CD4-positive, alpha-beta memory T cell (primary cell): ENCODE measurements around the gene TSPAN2. TPM values are rescaled to one million over a fixed set of nuclear protein-coding genes. Genes with fewer than 3 reads are reported as not detected.

ENCODE experiments used
- CTCF ChIA-PET: fragments of 350-600 bp; sonication (Branson Sonifier 250); formaldehyde crosslinking; loops from one replicate; lab custom pipeline; 2021; ENCODE audit warnings: inconsistent platforms; ENCODE audit not compliant: partially characterized antibody; lab: Charles Lee
- POLR2A ChIA-PET: fragments of 350-600 bp; sonication (Branson Sonifier 250); formaldehyde crosslinking; loops from one replicate; lab custom pipeline; 2021; ENCODE audit not compliant: partially characterized antibody; lab: Charles Lee
- DNase-seq, 5 donors: peaks; one replicate each; pipeline versions ENCODE4 v3.0.0 to v3.0.0-alpha.2; 2020 to 2022; ENCODE audit warnings: mixed read lengths in 1 of 5
- H3K27ac ChIP-seq: one replicate; pipeline ENCODE4 v1.7.0; 2013; ENCODE audit warnings: low read depth, low read length
- H3K27me3 ChIP-seq: 2 replicates; pipeline ENCODE4 v1.7.0; 2013; ENCODE audit warnings: mild to moderate bottlenecking, low read length, moderate library complexity; ENCODE audit not compliant: insufficient read depth
- H3K36me3 ChIP-seq: 2 replicates; pipeline ENCODE4 v1.7.0; 2013; ENCODE audit warnings: mild to moderate bottlenecking, low read length, moderate library complexity; ENCODE audit not compliant: insufficient read depth
- H3K4me1 ChIP-seq: 2 replicates; pipeline ENCODE4 v1.7.0; 2013; ENCODE audit warnings: mild to moderate bottlenecking, low read length, moderate library complexity; ENCODE audit not compliant: insufficient read depth
- H3K4me3 ChIP-seq, 2 donors: one replicate each; pipeline ENCODE4 v1.7.0; 2013; ENCODE audit warnings: low read length in 2 of 2, mild to moderate bottlenecking in 1 of 2
- H3K9me3 ChIP-seq, 2 donors: one replicate each; pipeline ENCODE4 v1.7.0; 2013; ENCODE audit warnings: low read length in 2 of 2, control low read depth in 1 of 2; ENCODE audit not compliant: control insufficient read depth in 1 of 2
- H3K27ac Mint-ChIP-seq, 7 donors: one replicate each; pipeline ENCODE4 v1.8.0; 2020 to 2021; ENCODE audit warnings: mixed read lengths in 7 of 7, mild to moderate bottlenecking in 6 of 7, inconsistent platforms in 3 of 7, moderate library complexity in 3 of 7
- H3K27me3 Mint-ChIP-seq, 2 donors: one replicate each; pipeline ENCODE4 v1.8.0; 2020 to 2021; ENCODE audit warnings: mixed read lengths in 2 of 2
- H3K36me3 Mint-ChIP-seq, 2 donors: one replicate each; pipeline ENCODE4 v1.8.0; 2020 to 2021; ENCODE audit warnings: mixed read lengths in 2 of 2, inconsistent platforms in 1 of 2, mild to moderate bottlenecking in 1 of 2
- H3K4me1 Mint-ChIP-seq, 4 donors: one replicate each; pipeline ENCODE4 v1.8.0; 2020 to 2021; ENCODE audit warnings: mixed read lengths in 4 of 4, mild to moderate bottlenecking in 1 of 4
- H3K4me3 Mint-ChIP-seq, 8 donors: one replicate each; pipeline ENCODE4 v1.8.0; 2020 to 2021; ENCODE audit warnings: mixed read lengths in 8 of 8, mild to moderate bottlenecking in 7 of 8, moderate library complexity in 6 of 8, inconsistent platforms in 3 of 8
- H3K9me3 Mint-ChIP-seq, 8 donors: one replicate each; pipeline ENCODE4 v1.8.0; 2020 to 2021; ENCODE audit warnings: mixed read lengths in 8 of 8, mild to moderate bottlenecking in 5 of 8, inconsistent platforms in 3 of 8, moderate library complexity in 1 of 8
- intact Hi-C: fragments of 100-400 bp; cut with micrococcal nuclease; formaldehyde crosslinking; loops from one replicate; pipeline ENCODE4 v1.15.1; 2023
- polyA plus RNA-seq, 2 donors: library from polyadenylated mRNA; unstranded; fragments of 300-500 nt; fragmentation: Illumina TruSeq; gene quantifications; one replicate each; pipeline ENCODE4 v1.2.3, GENCODE V29; 2021
- total RNA-seq, 2 experiments: library from RNA; stranded (reverse); gene quantifications; one replicate each; pipeline ENCODE4 v1.2.3, GENCODE V29; 2021

Gene TSPAN2
- total RNA-seq (1 to 10 TPM; 1.3 to 3.5 TPM), polyA plus RNA-seq (10 to 100 TPM; 20.8 to 21.8 TPM)

GRCh38 chr1:115089420-115090185 lies at the start of gene TSPAN2:
TSS of gene TSPAN2 (minus strand) at chr1:115089503. CDS start at chr1:115089432, 71 bp downstream.
- intact Hi-C loops, result loop anchor here (1.0 to 10.0 kb wide), 3 partner anchors 10 to 505 kb away; partner anchors contain the start of gene BCAS2
- Mint-ChIP-seq H3K4me3 (peak within 1 kb of the TSS; percentile 84 to 91 (median 87)), H3K9me3 (no peaks in the 10 kb centered on the region), H3K27ac (peak within 1 kb of the TSS; percentile 74 to 93 (median 90)), H3K4me1 (peaks cover 35 to 60% (median 47%) of the 10 kb centered on the region in 4 donors), H3K27me3 (no peaks in the 10 kb centered on the region), H3K36me3 (peaks cover 0 to 2% of the 10 kb centered on the region in 2 donors)
- Histone ChIP-seq H3K4me1 (peaks cover 35% of the 10 kb centered on the region), H3K27ac (peak within 1 kb of the TSS; percentile 61), H3K36me3 (no peaks in the 10 kb centered on the region), H3K27me3 (no peaks in the 10 kb centered on the region), H3K9me3 (no peaks in the 10 kb centered on the region), H3K4me3 (peak within 1 kb of the TSS; percentile 36 to 63)
- ChIA-PET POLR2A (interaction anchor here (1.0 to 4.9 kb wide), 6 partner anchors 9 to 37 kb away, joined by 3 to 33 read pairs (median 6); no protein-coding TSS in a partner anchor), CTCF (interaction anchor here (1.1 to 3.2 kb wide), 2 partner anchors 24 to 38 kb away, joined by 4 to 10 read pairs; no protein-coding TSS in a partner anchor)
- peak; percentile 61 to 69 (median 64) for DNase-seq

GRCh38 chr1:115138973-115139372 lies 49.7 kb upstream of the TSPAN2 start:
- ChIA-PET CTCF (interaction anchor here (0.6 to 4.6 kb wide), 18 partner anchors 10 to 1360 kb away, joined by 3 to 34 read pairs (median 4); no protein-coding TSS in a partner anchor), POLR2A (no interaction called here)
- H3K36me3 Mint-ChIP-seq, result no peaks in the 10 kb centered on the region
- Histone ChIP-seq H3K36me3 (no peaks in the 10 kb centered on the region), H3K27ac (no peak overlapping the region), H3K4me1 (peaks cover 7% of the 10 kb centered on the region), H3K9me3 (no peaks in the 10 kb centered on the region), H3K27me3 (no peaks in the 10 kb centered on the region), H3K4me3 (no peak overlapping the region)
- H3K4me3 Mint-ChIP-seq, result peak overlapping the region; percentile 54 to 83 (median 62)
- H3K9me3 Mint-ChIP-seq, result no peaks in the 10 kb centered on the region
- H3K4me1 Mint-ChIP-seq, result peaks cover 0 to 4% (median 1%) of the 10 kb centered on the region in 4 donors
- H3K27me3 Mint-ChIP-seq, result peaks cover 8 to 28% of the 10 kb centered on the region in 2 donors
- intact Hi-C loops, result loop anchor here (1.0 kb wide), 1 partner anchor 160 kb away; no protein-coding TSS in a partner anchor
- peak; percentile 42 to 57 (median 46) for DNase-seq
- H3K27ac Mint-ChIP-seq, result peak overlapping the region in 2 of 7 donors; percentile 24 to 70

GRCh38 chr1:115138271-115138670 lies 49.0 kb upstream of the TSPAN2 start:
- no peaks in the 10 kb centered on the region for H3K36me3 Mint-ChIP-seq
- no peaks in the 10 kb centered on the region for H3K9me3 Mint-ChIP-seq
- peaks cover 0 to 4% (median 1%) of the 10 kb centered on the region in 4 donors for H3K4me1 Mint-ChIP-seq
- no peak overlapping the region for H3K4me3 ChIP-seq
- H3K27me3 Mint-ChIP-seq, result peaks cover 8 to 26% of the 10 kb centered on the region in 2 donors
- ChIA-PET CTCF (interaction anchor here (0.6 to 4.6 kb wide), 19 partner anchors 8 to 1360 kb away, joined by 3 to 34 read pairs (median 4); no protein-coding TSS in a partner anchor), POLR2A (no interaction called here)
- DNase-seq, result no peak
- H3K27ac ChIP-seq, result no peak overlapping the region
- no peak overlapping the region for H3K4me3 Mint-ChIP-seq
- intact Hi-C loops, result no loop called here
- H3K4me1 ChIP-seq, result peaks cover 7% of the 10 kb centered on the region
- H3K27me3 ChIP-seq, result no peaks in the 10 kb centered on the region
- H3K9me3 ChIP-seq, result no peaks in the 10 kb centered on the region
- peak overlapping the region in 1 of 7 donors; percentile 46 for H3K27ac Mint-ChIP-seq
- H3K36me3 ChIP-seq, result no peaks in the 10 kb centered on the region

DNA sequence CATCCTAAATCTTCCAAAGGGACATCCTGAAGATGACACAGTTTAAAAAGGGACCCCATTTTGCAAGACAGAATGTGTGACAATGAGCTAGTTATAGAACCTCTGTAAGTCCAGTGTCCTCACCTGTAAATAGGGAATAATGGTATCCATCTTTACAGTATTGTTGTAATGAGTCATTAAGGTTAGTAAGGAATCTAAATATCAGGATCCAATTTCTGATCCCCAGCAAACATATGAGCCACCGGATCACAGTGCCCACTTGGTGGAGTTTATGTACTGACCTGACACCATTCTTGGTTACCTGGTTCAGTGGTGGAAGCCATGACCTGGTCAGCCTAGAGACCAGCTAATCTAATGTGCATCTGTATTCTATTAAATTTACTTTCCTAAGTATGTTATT lies 47.9 kb upstream of the TSPAN2 start:
- CTCF ChIA-PET, result interaction anchor here (0.9 to 4.6 kb wide), 15 partner anchors 8 to 510 kb away, joined by 3 to 34 read pairs (median 7); no protein-coding TSS in a partner anchor
- intact Hi-C loops, result no loop called here

DNA sequence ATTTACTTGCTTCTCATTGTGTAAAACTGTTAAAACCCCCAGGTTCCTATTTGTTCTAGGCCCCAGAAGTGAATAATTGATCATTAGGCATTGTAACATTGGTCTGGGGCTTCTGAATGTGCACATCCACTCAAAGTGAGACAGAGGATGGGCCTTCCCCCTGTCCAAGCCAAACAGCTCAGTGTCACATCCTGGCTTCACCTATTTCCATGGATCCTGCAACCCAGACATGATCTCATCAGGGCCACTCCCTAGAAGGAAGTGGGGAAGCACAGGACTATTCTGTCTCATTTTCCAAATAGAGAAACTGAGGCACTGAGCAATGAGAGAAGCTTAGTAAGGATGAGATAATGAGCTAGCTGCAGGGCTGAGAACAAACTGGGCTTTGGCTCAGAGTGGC lies 47.4 kb upstream of the TSPAN2 start:
- Mint-ChIP-seq H3K27ac (peak overlapping the region in 1 of 7 donors; percentile 18), H3K4me1 (peaks cover 0 to 4% (median 1%) of the 10 kb centered on the region in 4 donors), H3K4me3 (no peak overlapping the region), H3K36me3 (no peaks in the 10 kb centered on the region), H3K9me3 (no peaks in the 10 kb centered on the region), H3K27me3 (peaks cover 8 to 22% of the 10 kb centered on the region in 2 donors)
- no peaks in the 10 kb centered on the region for H3K9me3 ChIP-seq
- H3K36me3 ChIP-seq, result no peaks in the 10 kb centered on the region
- H3K27me3 ChIP-seq, result no peaks in the 10 kb centered on the region
- no peak overlapping the region for H3K4me3 ChIP-seq
- CTCF ChIA-PET, result interaction anchor here (1.2 to 4.6 kb wide), 9 partner anchors 8 to 461 kb away, joined by 3 to 34 read pairs (median 9); no protein-coding TSS in a partner anchor
- DNase-seq, result no peak
- H3K4me1 ChIP-seq, result peaks cover 7% of the 10 kb centered on the region
- POLR2A ChIA-PET, result no interaction called here
- intact Hi-C loops, result no loop called here
- H3K27ac ChIP-seq, result no peak overlapping the region

More for the DNA sequence above, 47.9 kb upstream of the TSPAN2 start:
- no peak overlapping the region for H3K4me3 Mint-ChIP-seq
- no peaks in the 10 kb centered on the region for H3K36me3 ChIP-seq
- peaks cover 0 to 4% (median 1%) of the 10 kb centered on the region in 4 donors for H3K4me1 Mint-ChIP-seq
- POLR2A ChIA-PET, result no interaction called here
- H3K27ac ChIP-seq, result no peak overlapping the region
- DNase-seq, result no peak
- H3K9me3 Mint-ChIP-seq, result no peaks in the 10 kb centered on the region
- peak overlapping the region in 2 of 7 donors; percentile 15 to 18 for H3K27ac Mint-ChIP-seq
- no peaks in the 10 kb centered on the region for H3K27me3 ChIP-seq
- H3K27me3 Mint-ChIP-seq, result peaks cover 8 to 25% of the 10 kb centered on the region in 2 donors
- peaks cover 7% of the 10 kb centered on the region for H3K4me1 ChIP-seq
- no peaks in the 10 kb centered on the region for H3K9me3 ChIP-seq
- no peak overlapping the region for H3K4me3 ChIP-seq
- H3K36me3 Mint-ChIP-seq, result no peaks in the 10 kb centered on the region

GRCh38 chr1:115136106-115136505 lies 46.8 kb upstream of the TSPAN2 start:
- Histone ChIP-seq H3K9me3 (no peaks in the 10 kb centered on the region), H3K4me3 (no peak overlapping the region), H3K27ac (no peak overlapping the region), H3K36me3 (no peaks in the 10 kb centered on the region), H3K4me1 (peaks cover 7% of the 10 kb centered on the region), H3K27me3 (no peaks in the 10 kb centered on the region)
- Mint-ChIP-seq H3K27me3 (peaks cover 8 to 20% of the 10 kb centered on the region in 2 donors), H3K27ac (no peak overlapping the region), H3K4me3 (no peak overlapping the region), H3K9me3 (no peaks in the 10 kb centered on the region), H3K4me1 (peaks cover 0 to 4% (median 1%) of the 10 kb centered on the region in 4 donors), H3K36me3 (no peaks in the 10 kb centered on the region)
- intact Hi-C loops, result no loop called here
- POLR2A ChIA-PET, result no interaction called here
- DNase-seq, result no peak
- CTCF ChIA-PET, result interaction anchor here (0.8 to 4.6 kb wide), 5 partner anchors 22 to 459 kb away, joined by 3 to 34 read pairs (median 3); no protein-coding TSS in a partner anchor

DNA sequence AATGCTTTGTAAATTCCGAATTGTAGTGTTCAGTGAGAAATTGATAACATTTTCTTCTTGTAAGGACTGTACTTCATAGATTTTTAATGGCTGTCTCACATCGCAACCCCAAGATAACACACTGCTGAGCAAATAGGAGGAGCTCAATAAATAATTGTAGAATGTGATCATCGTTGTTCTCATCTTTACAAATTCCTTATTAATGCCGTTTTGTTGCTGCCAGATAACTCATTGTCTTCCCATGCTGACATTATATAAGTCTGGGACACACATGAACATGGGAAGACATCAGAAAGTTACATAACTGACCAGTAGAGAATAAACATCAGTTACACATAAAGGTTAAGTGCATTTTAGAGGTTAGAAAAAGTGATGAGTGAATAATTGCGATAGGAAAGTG lies 46.4 kb upstream of the TSPAN2 start:
- Histone ChIP-seq H3K27me3 (no peaks in the 10 kb centered on the region), H3K4me1 (peaks cover 7% of the 10 kb centered on the region), H3K9me3 (no peaks in the 10 kb centered on the region), H3K4me3 (no peak overlapping the region), H3K36me3 (no peaks in the 10 kb centered on the region), H3K27ac (no peak overlapping the region)
- DNase-seq, result no peak
- intact Hi-C loops, result no loop called here
- Mint-ChIP-seq H3K27me3 (peaks cover 8 to 17% of the 10 kb centered on the region in 2 donors), H3K4me1 (peaks cover 0 to 4% (median 1%) of the 10 kb centered on the region in 4 donors), H3K36me3 (no peaks in the 10 kb centered on the region), H3K27ac (no peak overlapping the region), H3K9me3 (peaks cover 0 to 2% (median 0%) of the 10 kb centered on the region in 8 donors), H3K4me3 (no peak overlapping the region)
- CTCF ChIA-PET, result interaction anchor here (0.8 to 4.6 kb wide), 4 partner anchors 22 to 459 kb away, joined by 3 to 34 read pairs (median 3); no protein-coding TSS in a partner anchor
- POLR2A ChIA-PET, result no interaction called here
